ENCODE data around the gene NEB.
"Not testable (repeated sequence)": the region's sequence is repeated elsewhere in the genome, so short reads cannot be mapped to it uniquely, and the experiment has no call there.

- TF ChIP-seq CTCF (IDR thresholded peaks at IDR 0.05 in 8 of 11, conservative IDR thresholded peaks at IDR 0.05 in 3 of 11); POLR2A (IDR thresholded peaks at IDR 0.05); POLR2AphosphoS5 (IDR thresholded peaks at IDR 0.05): not testable (repeated sequence)
These were observed 130.7 kb downstream of the NEB start for GRCh38 chr2:151603530-151603929.

Measured in spleen (tissue), 7 donors.